ENCODE results near the gene COL4A2. TPM values are rescaled to one million over a fixed set of nuclear protein-coding genes. Genes with fewer than 3 reads are reported as not detected.

Gene COL4A2
- polyA plus RNA-seq, 1 experiment = 208 TPM

DNA sequence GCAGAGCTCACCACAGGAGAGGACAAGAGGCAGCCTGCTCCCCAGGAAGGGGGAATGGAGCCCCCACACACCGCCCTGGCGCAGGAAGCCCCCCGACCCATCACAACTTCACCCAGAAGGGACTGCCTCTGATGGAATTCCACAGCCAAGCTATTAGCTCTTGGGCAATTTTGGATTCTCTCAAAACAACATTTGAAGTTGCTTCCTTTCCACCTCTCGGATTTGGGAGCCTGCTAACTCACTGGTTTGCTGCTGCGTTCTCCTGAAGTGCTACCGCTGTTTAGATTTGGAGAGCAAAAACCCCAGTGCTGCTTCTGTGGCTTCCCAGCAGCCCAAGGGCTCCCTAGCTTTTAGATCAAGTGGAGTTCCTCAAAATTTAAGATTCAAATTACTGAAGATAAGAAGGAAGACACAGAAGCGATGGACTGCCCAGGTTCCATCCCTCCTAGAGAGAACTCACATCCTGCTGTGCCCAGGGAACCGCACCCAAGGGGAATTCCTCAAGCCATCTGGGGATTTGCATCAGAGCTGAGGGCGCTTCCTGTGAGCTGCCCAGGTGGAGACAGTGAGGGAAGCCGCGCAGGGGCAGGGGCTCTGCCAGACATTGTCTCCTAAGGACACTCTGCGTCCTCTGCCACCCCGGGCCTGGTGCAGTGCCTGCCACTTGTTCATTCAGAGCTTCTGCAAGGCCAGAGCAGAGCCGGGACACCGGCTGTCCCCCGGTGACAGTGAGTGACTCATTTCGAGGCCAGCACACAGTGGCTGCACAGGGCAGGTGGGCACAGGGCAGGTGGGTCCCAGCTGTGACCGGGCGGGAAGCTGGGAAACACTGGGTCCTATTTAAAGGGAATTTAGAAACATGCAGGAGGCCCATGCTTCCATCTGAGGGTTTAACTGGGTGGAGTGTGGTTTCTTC lies 45.7 kb upstream of the COL4A2 start:
- Histone ChIP-seq H3K27me3 (ENCODE audit: control insufficient read depth, insufficient read depth, low read length) (no peaks in the 10 kb centered on the region), H3K27ac (ENCODE audit: low read depth, low read length) (no peak overlapping the region), H3K9me3 (ENCODE audit: control insufficient read depth, insufficient read depth, low read length) (no peaks in the 10 kb centered on the region; the same call in 1 of the 2 replicates), H3K4me3 (ENCODE audit: low read depth, low read length) (no peak overlapping the region)
- DNase-seq (ENCODE audit: low read depth, low spot score) = no peak
- TF ChIP-seq, protein P1, sequence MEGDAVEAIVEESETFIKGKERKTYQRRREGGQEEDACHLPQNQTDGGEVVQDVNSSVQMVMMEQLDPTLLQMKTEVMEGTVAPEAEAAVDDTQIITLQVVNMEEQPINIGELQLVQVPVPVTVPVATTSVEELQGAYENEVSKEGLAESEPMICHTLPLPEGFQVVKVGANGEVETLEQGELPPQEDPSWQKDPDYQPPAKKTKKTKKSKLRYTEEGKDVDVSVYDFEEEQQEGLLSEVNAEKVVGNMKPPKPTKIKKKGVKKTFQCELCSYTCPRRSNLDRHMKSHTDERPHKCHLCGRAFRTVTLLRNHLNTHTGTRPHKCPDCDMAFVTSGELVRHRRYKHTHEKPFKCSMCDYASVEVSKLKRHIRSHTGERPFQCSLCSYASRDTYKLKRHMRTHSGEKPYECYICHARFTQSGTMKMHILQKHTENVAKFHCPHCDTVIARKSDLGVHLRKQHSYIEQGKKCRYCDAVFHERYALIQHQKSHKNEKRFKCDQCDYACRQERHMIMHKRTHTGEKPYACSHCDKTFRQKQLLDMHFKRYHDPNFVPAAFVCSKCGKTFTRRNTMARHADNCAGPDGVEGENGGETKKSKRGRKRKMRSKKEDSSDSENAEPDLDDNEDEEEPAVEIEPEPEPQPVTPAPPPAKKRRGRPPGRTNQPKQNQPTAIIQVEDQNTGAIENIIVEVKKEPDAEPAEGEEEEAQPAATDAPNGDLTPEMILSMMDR (IDR thresholded peaks at IDR 0.05; ENCODE audit: low read depth, low read length) = no peak
- ChIA-PET POLR2A (no interaction called here), CTCF (interaction anchor here (1.4 kb wide), 1 partner anchor 14 kb away, joined by 5 read pairs; no protein-coding TSS in a partner anchor)

DNA sequence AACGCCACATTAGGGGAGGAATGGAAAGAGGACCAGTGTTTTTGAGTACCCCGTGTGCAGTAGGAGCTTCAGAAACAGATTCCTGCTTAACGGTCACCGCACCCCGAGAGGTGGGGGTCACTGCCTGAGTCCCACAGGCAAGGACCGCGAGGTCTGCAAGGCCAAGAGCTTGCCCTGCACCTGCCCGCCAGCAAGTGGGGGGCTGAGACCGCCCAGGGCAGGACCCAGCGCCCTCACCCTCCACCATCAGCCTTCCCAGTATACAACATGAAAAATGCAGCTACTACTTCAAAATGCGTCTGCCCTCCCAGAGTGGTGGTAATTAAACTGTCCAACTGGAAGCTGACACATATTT lies 45.0 kb upstream of the COL4A2 start:
- no peak for DNase-seq (ENCODE audit: low read depth, low spot score)
- H3K9me3 ChIP-seq (ENCODE audit: control insufficient read depth, insufficient read depth, low read length) = no peaks in the 10 kb centered on the region; the same call in 1 of the 2 replicates
- TF ChIP-seq, protein P1 (IDR thresholded peaks at IDR 0.05; ENCODE audit: low read depth, low read length) = no peak
- ChIA-PET CTCF (interaction anchor here (1.3 to 1.8 kb wide), 4 partner anchors 13 to 194 kb away, joined by 3 to 7 read pairs (median 4); no protein-coding TSS in a partner anchor), POLR2A (no interaction called here)
- no peak overlapping the region for H3K27ac ChIP-seq (ENCODE audit: low read depth, low read length)
- no peak overlapping the region for H3K4me3 ChIP-seq (ENCODE audit: low read depth, low read length)
- H3K27me3 ChIP-seq (ENCODE audit: control insufficient read depth, insufficient read depth, low read length) = no peaks in the 10 kb centered on the region

DNA sequence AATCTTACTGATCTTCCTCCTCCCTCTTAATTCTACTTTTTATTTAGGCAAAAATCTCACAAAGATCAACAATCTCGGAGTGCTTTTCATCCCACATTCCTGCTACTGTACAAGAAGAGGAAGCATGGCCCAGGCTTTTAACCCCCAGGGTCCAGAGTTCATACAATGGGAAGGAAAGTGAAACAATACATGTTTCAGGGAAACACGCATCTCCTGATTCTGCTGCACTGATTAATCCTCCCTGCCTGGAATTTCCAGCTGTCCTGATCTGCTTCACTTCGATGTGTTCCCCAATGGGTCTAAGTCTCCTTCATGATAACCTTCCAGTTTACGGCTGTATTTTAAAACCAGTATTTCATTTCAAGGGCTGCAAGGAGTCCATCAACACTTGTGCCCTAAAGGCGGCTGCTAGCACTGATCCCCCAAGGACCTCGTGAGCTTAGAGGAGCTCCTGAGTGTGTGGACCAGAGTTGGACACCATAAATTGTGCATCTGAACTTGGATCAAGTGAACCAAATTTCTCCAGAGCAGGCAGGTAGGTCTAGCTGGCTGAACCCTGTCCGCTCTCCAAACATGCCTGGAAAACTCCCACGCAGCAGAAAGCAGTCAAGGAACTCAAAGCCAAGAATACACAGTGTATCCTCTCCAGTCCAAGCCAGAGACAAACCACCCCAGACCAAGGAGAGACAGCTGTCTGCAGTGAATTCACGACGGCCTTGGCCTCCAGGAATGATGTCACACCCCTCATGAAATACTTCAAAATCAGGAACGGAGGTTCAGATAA lies 44.4 kb upstream of the COL4A2 start:
- Histone ChIP-seq H3K9me3 (ENCODE audit: control insufficient read depth, insufficient read depth, low read length) (no peaks in the 10 kb centered on the region; the same call in 1 of the 2 replicates), H3K4me3 (ENCODE audit: low read depth, low read length) (no peak overlapping the region), H3K27me3 (ENCODE audit: control insufficient read depth, insufficient read depth, low read length) (no peaks in the 10 kb centered on the region), H3K27ac (ENCODE audit: low read depth, low read length) (no peak overlapping the region)
- POLR2A ChIA-PET = no interaction called here
- CTCF ChIA-PET = interaction anchor here (1.3 to 1.8 kb wide), 3 partner anchors 12 to 193 kb away, joined by 3 to 7 read pairs (median 4); no protein-coding TSS in a partner anchor
- DNase-seq (ENCODE audit: low read depth, low spot score) = no peak
- TF ChIP-seq, protein P1 (IDR thresholded peaks at IDR 0.05; ENCODE audit: low read depth, low read length) = no peak

DNA sequence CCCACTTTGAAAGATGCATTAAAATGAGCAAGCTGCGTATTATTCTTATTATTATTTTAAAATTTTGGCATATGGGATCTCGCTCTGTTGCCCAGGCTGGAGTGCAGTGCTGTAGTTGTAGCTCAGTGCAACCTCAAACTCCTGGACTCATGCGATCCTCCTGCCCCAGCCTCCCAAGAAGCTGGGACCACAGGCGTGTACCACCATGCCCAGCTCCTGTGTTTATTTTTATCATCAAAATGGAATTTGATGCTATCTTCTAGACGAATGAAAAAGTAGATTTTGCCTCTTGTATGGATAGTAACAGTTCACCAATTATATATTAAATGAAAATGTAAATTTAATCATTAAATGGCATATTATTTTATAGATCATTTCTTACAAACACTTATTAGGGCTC lies 43.7 kb upstream of the COL4A2 start:
- no peak overlapping the region for H3K27ac ChIP-seq (ENCODE audit: low read depth, low read length)
- TF ChIP-seq, protein P1 (IDR thresholded peaks at IDR 0.05; ENCODE audit: low read depth, low read length) = no peak
- DNase-seq (ENCODE audit: low read depth, low spot score) = no peak
- ChIA-PET POLR2A (no interaction called here), CTCF (interaction anchor here (1.3 to 1.8 kb wide), 3 partner anchors 12 to 192 kb away, joined by 3 to 7 read pairs (median 4); no protein-coding TSS in a partner anchor)
- no peaks in the 10 kb centered on the region; the same call in 1 of the 2 replicates for H3K9me3 ChIP-seq (ENCODE audit: control insufficient read depth, insufficient read depth, low read length)
- no peak overlapping the region for H3K4me3 ChIP-seq (ENCODE audit: low read depth, low read length)
- no peaks in the 10 kb centered on the region for H3K27me3 ChIP-seq (ENCODE audit: control insufficient read depth, insufficient read depth, low read length)
